Parathyroid adenoma (tissue), 2 donors: ENCODE results near the gene SMARCA4.
"Not testable (repeated sequence)": the region's sequence is repeated elsewhere in the genome, so short reads cannot be mapped to it uniquely, and the experiment has no call there.

Experiments
- H2AFZ ChIP-seq: fragments of 300-600 bp; sonication (generic); one replicate; pipeline ENCODE4 v1.7.0; 2017; ENCODE audit warnings: antibody characterized with exemption, mild to moderate bottlenecking
- H3K27ac ChIP-seq: fragments of 300-600 bp; sonication (generic); one replicate; pipeline ENCODE4 v1.7.0; 2017
- H3K27me3 ChIP-seq: fragments of 300-600 bp; sonication (generic); one replicate; pipeline ENCODE4 v1.7.0; 2017; ENCODE audit warnings: low read length; ENCODE audit not compliant: control insufficient read depth, insufficient read depth
- H3K36me3 ChIP-seq: fragments of 300-600 bp; sonication (generic); one replicate; pipeline ENCODE4 v1.7.0; 2017; ENCODE audit warnings: low read length; ENCODE audit not compliant: control insufficient read depth, insufficient read depth
- H3K4me1 ChIP-seq: fragments of 300-600 bp; sonication (generic); one replicate; pipeline ENCODE4 v1.7.0; 2017; ENCODE audit warnings: control low read depth
- H3K4me2 ChIP-seq: fragments of 300-600 bp; sonication (generic); one replicate; pipeline ENCODE4 v1.7.0; 2017; ENCODE audit warnings: low read length
- H3K4me3 ChIP-seq: fragments of 300-600 bp; sonication (generic); one replicate; pipeline ENCODE4 v1.7.0; 2017; ENCODE audit warnings: low read depth, low read length
- H3K79me2 ChIP-seq: fragments of 300-600 bp; sonication (generic); one replicate; pipeline ENCODE4 v1.7.0; 2017; ENCODE audit warnings: control low read depth
- H3K9ac ChIP-seq: fragments of 300-600 bp; sonication (generic); one replicate; pipeline ENCODE4 v1.7.0; 2017; ENCODE audit warnings: mild to moderate bottlenecking
- H3K9me3 ChIP-seq: fragments of 300-600 bp; sonication (generic); one replicate; pipeline ENCODE4 v1.7.0; 2017; ENCODE audit warnings: low read length; ENCODE audit not compliant: control insufficient read depth
- TF ChIP-seq, protein P1 (sequence below): fragments of 300-600 bp; sonication (generic); IDR thresholded peaks from one replicate; pipeline ENCODE4 v1.7.0; 2017; ENCODE audit warnings: antibody characterized with exemption, mild to moderate bottlenecking
- donor health status: primary hyperparathyroidism.

The SMARCA4 gene

GRCh38 chr19:10988921-10989320, 28.1 kb downstream of the SMARCA4 start:
- H3K36me3 ChIP-seq, result no peaks in the 10 kb centered on the region
- H3K27ac ChIP-seq, result no peak overlapping the region
- H2AFZ ChIP-seq, result no peak overlapping the region
- peaks cover 2% of the 10 kb centered on the region for H3K79me2 ChIP-seq
- no peaks in the 10 kb centered on the region for H3K4me1 ChIP-seq
- no peaks in the 10 kb centered on the region for H3K27me3 ChIP-seq
- no peak overlapping the region for H3K9ac ChIP-seq
- no peaks in the 10 kb centered on the region for H3K9me3 ChIP-seq
- TF ChIP-seq, protein P1, sequence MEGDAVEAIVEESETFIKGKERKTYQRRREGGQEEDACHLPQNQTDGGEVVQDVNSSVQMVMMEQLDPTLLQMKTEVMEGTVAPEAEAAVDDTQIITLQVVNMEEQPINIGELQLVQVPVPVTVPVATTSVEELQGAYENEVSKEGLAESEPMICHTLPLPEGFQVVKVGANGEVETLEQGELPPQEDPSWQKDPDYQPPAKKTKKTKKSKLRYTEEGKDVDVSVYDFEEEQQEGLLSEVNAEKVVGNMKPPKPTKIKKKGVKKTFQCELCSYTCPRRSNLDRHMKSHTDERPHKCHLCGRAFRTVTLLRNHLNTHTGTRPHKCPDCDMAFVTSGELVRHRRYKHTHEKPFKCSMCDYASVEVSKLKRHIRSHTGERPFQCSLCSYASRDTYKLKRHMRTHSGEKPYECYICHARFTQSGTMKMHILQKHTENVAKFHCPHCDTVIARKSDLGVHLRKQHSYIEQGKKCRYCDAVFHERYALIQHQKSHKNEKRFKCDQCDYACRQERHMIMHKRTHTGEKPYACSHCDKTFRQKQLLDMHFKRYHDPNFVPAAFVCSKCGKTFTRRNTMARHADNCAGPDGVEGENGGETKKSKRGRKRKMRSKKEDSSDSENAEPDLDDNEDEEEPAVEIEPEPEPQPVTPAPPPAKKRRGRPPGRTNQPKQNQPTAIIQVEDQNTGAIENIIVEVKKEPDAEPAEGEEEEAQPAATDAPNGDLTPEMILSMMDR, result no peak
- no peak overlapping the region for H3K4me2 ChIP-seq
- H3K4me3 ChIP-seq, result no peak overlapping the region

DNA sequence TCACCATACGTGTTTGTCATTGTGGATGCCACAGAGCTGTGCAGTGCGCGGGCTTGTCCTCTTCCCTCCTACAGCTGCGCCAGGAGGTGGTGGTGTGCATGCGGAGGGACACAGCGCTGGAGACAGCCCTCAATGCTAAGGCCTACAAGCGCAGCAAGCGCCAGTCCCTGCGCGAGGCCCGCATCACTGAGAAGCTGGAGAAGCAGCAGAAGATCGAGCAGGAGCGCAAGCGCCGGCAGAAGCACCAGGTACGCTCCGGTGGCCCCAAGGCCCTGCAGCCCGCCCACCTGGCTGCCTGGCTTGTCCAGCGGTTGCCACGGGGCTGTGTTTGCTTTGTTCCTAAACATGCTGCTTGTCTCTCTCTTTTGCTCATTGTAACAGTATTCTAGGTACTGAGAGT, 30.2 kb downstream of the SMARCA4 start:
- no peaks in the 10 kb centered on the region for H3K36me3 ChIP-seq
- TF ChIP-seq, protein P1, result no peak
- H3K27me3 ChIP-seq, result no peaks in the 10 kb centered on the region
- no peaks in the 10 kb centered on the region for H3K9me3 ChIP-seq
- H3K79me2 ChIP-seq, result no peaks in the 10 kb centered on the region
- no peak overlapping the region for H3K4me2 ChIP-seq
- no peak overlapping the region for H2AFZ ChIP-seq
- H3K4me1 ChIP-seq, result no peaks in the 10 kb centered on the region
- no peak overlapping the region for H3K27ac ChIP-seq
- H3K9ac ChIP-seq, result no peak overlapping the region
- no peak overlapping the region for H3K4me3 ChIP-seq

DNA sequence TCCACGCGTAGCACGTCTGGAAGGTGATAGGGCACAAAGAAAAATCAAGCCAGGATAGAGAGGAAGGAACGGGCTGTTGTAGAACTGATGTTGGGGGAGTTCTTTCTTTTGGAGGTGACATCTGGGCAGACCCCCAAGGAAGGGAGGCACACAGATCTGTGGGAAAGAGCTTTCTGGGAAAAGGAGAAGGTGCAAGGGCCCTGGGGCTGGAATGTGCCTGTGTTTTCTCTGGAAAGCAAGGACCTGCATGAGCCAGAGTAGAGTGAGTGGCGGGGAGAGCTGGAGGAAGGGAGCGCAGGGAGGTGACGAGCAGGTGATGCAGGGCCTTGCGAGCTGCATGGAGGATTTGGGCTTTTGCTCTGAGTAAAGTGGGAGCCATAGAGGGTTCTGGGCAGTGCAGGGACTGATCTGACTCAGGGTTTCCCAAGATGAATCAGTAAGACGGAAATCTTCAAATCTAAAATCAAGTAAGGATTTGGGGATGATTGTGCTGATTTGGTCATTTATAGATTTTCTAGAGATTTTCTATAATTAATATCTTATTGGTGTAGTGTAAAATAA, 30.8 kb downstream of the SMARCA4 start:
- Histone ChIP-seq H3K27me3 (no peaks in the 10 kb centered on the region), H2AFZ (no peak overlapping the region), H3K79me2 (no peaks in the 10 kb centered on the region), H3K4me2 (no peak overlapping the region), H3K4me1 (no peaks in the 10 kb centered on the region), H3K36me3 (no peaks in the 10 kb centered on the region), H3K9me3 (no peaks in the 10 kb centered on the region), H3K4me3 (no peak overlapping the region), H3K9ac (no peak overlapping the region), H3K27ac (no peak overlapping the region)
- TF ChIP-seq, protein P1, result no peak

DNA sequence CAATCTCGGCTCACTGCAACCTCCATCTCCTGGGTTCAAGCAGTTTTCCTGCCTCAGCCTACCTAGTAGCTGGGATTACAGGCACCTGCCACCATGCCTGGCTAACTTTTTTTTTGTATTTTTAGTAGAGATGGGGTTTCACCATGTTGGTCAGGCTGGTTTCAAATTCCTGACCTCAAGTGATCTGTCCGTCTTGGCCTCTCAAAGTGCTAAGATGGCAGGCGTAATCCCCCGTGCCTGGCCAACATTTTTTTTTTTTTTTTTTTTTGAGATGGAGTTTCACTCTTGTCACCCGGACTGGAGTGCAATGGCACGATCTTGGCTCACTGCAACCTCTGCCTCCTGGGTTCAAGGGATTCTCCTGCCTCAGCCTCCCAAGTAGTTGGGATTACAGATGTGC, 31.3 kb downstream of the SMARCA4 start:
- H3K4me1 ChIP-seq, H3K4me2 ChIP-seq, H3K27me3 ChIP-seq, H3K9me3 ChIP-seq, H2AFZ ChIP-seq, H3K27ac ChIP-seq, H3K36me3 ChIP-seq, H3K9ac ChIP-seq, H3K4me3 ChIP-seq, H3K79me2 ChIP-seq: not testable (repeated sequence)

GRCh38 chr19:10995926-10996600, 35.2 kb downstream of the SMARCA4 start:
- TF ChIP-seq, protein P1, result no peak
- Histone ChIP-seq H3K36me3 (no peaks in the 10 kb centered on the region), H3K27me3 (no peaks in the 10 kb centered on the region), H3K4me1 (no peaks in the 10 kb centered on the region), H3K27ac (no peak overlapping the region), H3K79me2 (no peaks in the 10 kb centered on the region), H3K4me2 (no peak overlapping the region), H2AFZ (no peak overlapping the region), H3K9ac (no peak overlapping the region), H3K9me3 (no peaks in the 10 kb centered on the region), H3K4me3 (no peak overlapping the region)
